HepG2 (cell line): ENCODE measurements around the gene RPS6KC1. TPM values are rescaled to one million over a fixed set of nuclear protein-coding genes. Genes with fewer than 3 reads are reported as not detected.

Experiments
- BRF2 ChIP-seq: sonication (generic); formaldehyde crosslinking; IDR thresholded peaks from 2 replicates; pipeline ENCODE4 v1.8.1; 2022; ENCODE audit warnings: mild to moderate bottlenecking, missing genetic modification reagents
- CHCHD3 ChIP-seq: sonication (generic); formaldehyde crosslinking; IDR thresholded peaks from 2 replicates; pipeline ENCODE4 v1.8.0; 2022; ENCODE audit warnings: mild to moderate bottlenecking, missing genetic modification reagents, moderate library complexity
- CHD2 ChIP-seq: IDR thresholded peaks from 2 replicates; pipeline ENCODE4 v1.6.1; 2011; ENCODE audit warnings: low read depth, low read length, improper control_type of control experiment
- EHMT2 ChIP-seq: fragments of 200-600 bp; sonication (generic); IDR thresholded peaks from 2 replicates; pipeline ENCODE4 v1.7.0; 2017; ENCODE audit warnings: antibody characterized with exemption, low read depth, low read length, borderline replicate concordance
- EZH2 ChIP-seq: conservative IDR thresholded peaks from 2 replicates; pipeline ENCODE4 v1.6.1; 2012; ENCODE audit warnings: mild to moderate bottlenecking, low read depth, low read length, moderate library complexity
- FOXP1 ChIP-seq, 2 experiments: fragments of 450-650 bp in 1 of 2; IDR thresholded peaks; 2 replicates each; pipeline ENCODE4 v1.6.1; 2017 to 2018; ENCODE audit warnings: antibody characterized with exemption in 1 of 2
- MAF1 ChIP-seq: sonication (generic); formaldehyde crosslinking; IDR thresholded peaks from 2 replicates; pipeline ENCODE4 v1.5.0; 2020; ENCODE audit warnings: missing genetic modification reagents, borderline replicate concordance
- MBNL3 ChIP-seq: fragments of 250-450 bp; sonication (Bioruptor Pico); conservative IDR thresholded peaks from 2 replicates; pipeline ENCODE4 v1.8.0; 2022; ENCODE audit warnings: mild to moderate bottlenecking, inconsistent platforms
- NCOA5 ChIP-seq: sonication (generic); formaldehyde crosslinking; IDR thresholded peaks from 2 replicates; pipeline ENCODE4 v1.4.0; 2020; ENCODE audit warnings: missing genetic modification reagents
- PCBP1 ChIP-seq: fragments of 200-400 bp; formaldehyde crosslinking; IDR thresholded peaks from 2 replicates; pipeline ENCODE4 v1.6.1; 2017; ENCODE audit warnings: mild to moderate bottlenecking, low read depth, low read length, borderline replicate concordance
- POLR2AphosphoS5 ChIP-seq: IDR thresholded peaks from 2 replicates; pipeline ENCODE4 v1.6.1; 2012; ENCODE audit warnings: low read depth, low read length
- RARG ChIP-seq: sonication (generic); formaldehyde crosslinking; IDR thresholded peaks from 2 replicates; pipeline ENCODE4 v1.4.0; 2020; ENCODE audit warnings: low read depth, mild to moderate bottlenecking, missing genetic modification reagents
- RBAK ChIP-seq: sonication (generic); formaldehyde crosslinking; IDR thresholded peaks from 2 replicates; pipeline ENCODE4 v1.5.1; 2020; ENCODE audit warnings: mild to moderate bottlenecking, missing genetic modification reagents
- RELA ChIP-seq: sonication (generic); formaldehyde crosslinking; IDR thresholded peaks from 2 replicates; pipeline ENCODE4 v1.4.0; 2020; ENCODE audit warnings: missing genetic modification reagents
- STAT5B ChIP-seq: sonication (generic); formaldehyde crosslinking; IDR thresholded peaks from 2 replicates; pipeline ENCODE4 v1.4.0; 2020; ENCODE audit warnings: missing genetic modification reagents
- ZBED4 ChIP-seq: sonication (generic); formaldehyde crosslinking; IDR thresholded peaks from 2 replicates; pipeline ENCODE4 v1.4.0; 2020; ENCODE audit warnings: missing genetic modification reagents, borderline replicate concordance
- ZNF124 ChIP-seq: sonication (generic); formaldehyde crosslinking; IDR thresholded peaks from 2 replicates; pipeline ENCODE4 v1.4.0; 2020; ENCODE audit warnings: missing genetic modification reagents
- ZNF24 ChIP-seq: fragments of 450-650 bp; IDR thresholded peaks from 2 replicates; pipeline ENCODE4 v1.6.1; 2017; ENCODE audit warnings: antibody characterized with exemption, mild to moderate bottlenecking
- ZNF280D ChIP-seq: sonication (generic); formaldehyde crosslinking; IDR thresholded peaks from 2 replicates; pipeline ENCODE4 v1.5.1; 2020; ENCODE audit warnings: mild to moderate bottlenecking, missing genetic modification reagents
- ZNF296 ChIP-seq: sonication (generic); formaldehyde crosslinking; conservative IDR thresholded peaks from 2 replicates; pipeline ENCODE4 v1.5.0; 2020; ENCODE audit warnings: mild to moderate bottlenecking, missing genetic modification reagents
- ZNF614 ChIP-seq: IDR thresholded peaks from 2 replicates; pipeline ENCODE4 v1.6.1; 2018; ENCODE audit warnings: missing biosample characterization, missing genetic modification reagents, inconsistent platforms, borderline replicate concordance
- ZNF616 ChIP-seq: sonication (generic); formaldehyde crosslinking; IDR thresholded peaks from 2 replicates; pipeline ENCODE4 v1.5.0; 2020; ENCODE audit warnings: low read depth, mild to moderate bottlenecking, missing genetic modification reagents
- polyA plus RNA-seq, 8 experiments: library from polyadenylated mRNA; depleted of rRNA in 3 of 8; stranded (reverse) in 7 of 8; unstranded in 1 of 8; fragments of >200 nt; fragmentation: Illumina TruSeq in 4 of 8; extraction: Trizol in 4 of 8; gene quantifications; 2 replicates each; pipeline versions ENCODE4 v1.2.1 to v1.2.3, GENCODE V29; 2011 to 2016; ENCODE audit warnings: low read depth in 4 of 8, missing spikeins in 1 of 8, mixed read lengths in 1 of 8; ENCODE audit not compliant: insufficient read depth in 1 of 8
- total RNA-seq, 5 experiments: library from RNA; depleted of rRNA; stranded (reverse); fragments of >200 nt; fragmentation: Illumina TruSeq; extraction: Trizol; gene quantifications; 2 replicates each; pipeline ENCODE4 v1.2.3, GENCODE V29; 2016; ENCODE audit warnings: low read depth in 1 of 5

The RPS6KC1 gene
- total and polyA plus RNA-seq, 2 of the 13 experiments (the other 11 are each of a cell fraction or from before 2014, with no cell fraction given) = 11.0 to 25.2 TPM

- peak; percentile 73; the same call in 1 of the 2 replicates for TF ChIP-seq CHCHD3 (CRISPR knock-in tag)
- no peak for TF ChIP-seq RARG (CRISPR knock-in tag)
- peak; percentile 77 for TF ChIP-seq POLR2AphosphoS5
- TF ChIP-seq CHD2 = no peak
- peak; percentile 47; the same call in 1 of the 2 replicates for TF ChIP-seq ZNF614 (CRISPR knock-in tag)
- TF ChIP-seq BRF2 = no peak
- TF ChIP-seq NCOA5 = no peak
- TF ChIP-seq ZNF280D (CRISPR knock-in tag) = no peak
- peak; percentile 76 for TF ChIP-seq ZNF616 (CRISPR knock-in tag)
- no peak for TF ChIP-seq FOXP1 (IDR thresholded peaks at IDR 0.05)
- no peak for TF ChIP-seq FOXP1 (CRISPR knock-in tag; IDR thresholded peaks at IDR 0.05)
- TF ChIP-seq MBNL3 = no peak
- no peak for TF ChIP-seq ZNF24
- TF ChIP-seq STAT5B (CRISPR knock-in tag) = no peak
- TF ChIP-seq EHMT2 = no peak
- no peak for TF ChIP-seq EZH2
- no peak for TF ChIP-seq ZNF124
- no peak for TF ChIP-seq PCBP1
- TF ChIP-seq MAF1 (CRISPR knock-in tag) = 0 out of 2 replicates have a peak, but pooled peaks have one; percentile 27
- TF ChIP-seq RBAK (CRISPR knock-in tag) = no peak
- no peak; the same call in 1 of the 2 replicates for TF ChIP-seq RELA
- no peak for TF ChIP-seq ZBED4 (CRISPR knock-in tag)
- no peak; the same call in 1 of the 2 replicates for TF ChIP-seq ZNF296
These were observed 35.7 kb upstream of the RPS6KC1 start, which contains the start of gene ANGEL2 (continued) for GRCh38 chr1:213015099-213016050.
